Gastroesophageal sphincter (tissue), 3 donors: Measurements from ENCODE around the gene TNFSF10.

ENCODE experiments used
- CTCF ChIP-seq, 4 experiments: fragments of 200-600 bp in 2 of 4; fragments of 450-650 bp in 2 of 4; sonication (generic) in 1 of 4; IDR thresholded peaks; one replicate each; pipeline ENCODE4 v1.5.1; 2017 to 2019; ENCODE audit warnings: antibody characterized with exemption in 4 of 4, mild to moderate bottlenecking in 2 of 4, moderate library complexity in 2 of 4
- EP300 ChIP-seq: sonication (generic); formaldehyde crosslinking; IDR thresholded peaks from one replicate; pipeline ENCODE4 v1.6.1; 2017; ENCODE audit warnings: antibody characterized with exemption, mild to moderate bottlenecking
- POLR2A ChIP-seq, 2 donors: fragments of 450-650 bp; IDR thresholded peaks; one replicate each; pipeline ENCODE4 v1.6.1; 2017; ENCODE audit warnings: antibody characterized with exemption in 2 of 2, mild to moderate bottlenecking in 2 of 2, moderate library complexity in 1 of 2

GRCh38 chr3:172527306-172527705, 4.1 kb upstream of the TNFSF10 start:
- no peak for TF ChIP-seq CTCF (IDR thresholded peaks at IDR 0.05)
- TF ChIP-seq EP300: no peak
- TF ChIP-seq POLR2A (IDR thresholded peaks at IDR 0.05): no peak
